ENCODE measurements around the gene LPAR5. TPM values are rescaled to one million over a fixed set of nuclear protein-coding genes. Genes with fewer than 3 reads are reported as not detected.

Gene LPAR5
- total RNA-seq, 1 donor from 2014 or later: 0.73 TPM

DNA sequence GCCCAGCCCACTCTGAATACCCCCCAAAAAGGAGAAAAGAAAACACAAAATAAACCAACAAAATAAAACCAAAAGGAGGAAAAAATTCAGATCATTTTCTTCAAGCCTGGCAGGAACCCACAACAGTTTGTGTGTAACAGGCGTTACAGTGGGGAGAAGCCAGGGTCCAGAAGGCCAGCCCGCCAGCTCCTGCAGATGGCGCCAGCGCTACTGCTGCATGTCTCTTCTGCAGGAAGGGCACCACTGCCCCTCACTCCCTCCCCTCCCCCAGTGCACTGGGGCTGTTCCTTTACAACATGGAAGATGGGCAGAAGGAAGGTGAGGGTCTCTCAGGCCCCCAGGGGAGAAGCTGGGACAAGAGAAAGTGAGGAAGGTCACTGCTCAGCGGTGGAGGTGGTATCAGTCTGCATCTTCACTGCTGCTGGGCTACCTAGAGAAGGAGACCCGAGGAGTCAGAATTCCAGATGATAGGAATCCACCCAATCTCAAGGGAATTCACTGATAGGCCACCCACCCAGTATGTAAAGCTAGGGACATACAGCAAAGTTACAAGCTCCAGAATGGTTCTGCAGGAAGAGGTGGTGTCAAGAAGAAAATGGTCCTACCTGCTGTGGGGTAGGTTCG lies 65.4 kb downstream of the LPAR5 start:
- peak overlapping the region; percentile 85 for H3K27ac Mint-ChIP-seq (ENCODE audit: unreplicated experiment)
- FAIRE-seq: no peak
- H2AFZ ChIP-seq (ENCODE audit: low read depth, low read length): no peak overlapping the region

DNA sequence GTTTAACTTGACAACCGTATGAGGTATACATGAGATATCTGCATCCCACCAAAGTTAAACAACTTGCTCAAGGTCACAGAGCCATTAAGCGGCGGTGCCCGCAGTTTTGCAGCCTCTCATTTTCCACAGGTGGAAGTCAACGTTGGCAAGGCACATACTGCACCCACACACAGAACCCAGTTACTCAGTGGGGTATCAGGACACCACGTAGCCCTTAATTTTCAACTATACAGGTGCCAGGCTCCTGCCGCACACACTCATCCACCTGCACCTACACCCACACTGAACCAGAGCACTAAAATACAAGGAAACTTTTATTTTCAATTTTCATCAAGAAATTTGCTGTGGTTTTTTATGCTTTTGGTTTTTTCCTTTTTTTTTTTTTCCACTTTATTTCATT lies 66.0 kb downstream of the LPAR5 start:
- H3K9ac ChIP-seq (ENCODE audit: low read length): no peak overlapping the region
- H3K79me2 ChIP-seq (ENCODE audit: insufficient read depth, low read length): peaks cover 40% of the 10 kb centered on the region
- H3K27ac ChIP-seq (ENCODE audit: low read depth, low read length): no peak overlapping the region
- H3K27ac Mint-ChIP-seq (ENCODE audit: unreplicated experiment): peak overlapping the region; percentile 85
- H3K36me3 ChIP-seq (ENCODE audit: insufficient read depth, low read length): peaks cover 48% of the 10 kb centered on the region
- peaks cover 21% of the 10 kb centered on the region for H3K36me3 Mint-ChIP-seq (ENCODE audit: low read depth, unreplicated experiment)
- H3K9me3 ChIP-seq (ENCODE audit: insufficient read depth, low read depth, low read length): no peaks in the 10 kb centered on the region
- H4K20me1 ChIP-seq (ENCODE audit: insufficient read depth, low read length): peaks cover 44% of the 10 kb centered on the region
- DNase-seq (ENCODE audit: low read depth): no peak
- H3K4me1 Mint-ChIP-seq (ENCODE audit: low read depth, unreplicated experiment): peaks cover 9% of the 10 kb centered on the region
- H3K9me3 Mint-ChIP-seq (ENCODE audit: unreplicated experiment): no peaks in the 10 kb centered on the region
- no peak overlapping the region for H3K4me3 ChIP-seq (ENCODE audit: insufficient read depth, low read depth, low read length)
- no peak overlapping the region for H3K4me2 ChIP-seq (ENCODE audit: low read length)
- H2AFZ ChIP-seq (ENCODE audit: low read depth, low read length): no peak overlapping the region
- peaks cover 5% of the 10 kb centered on the region for H3K4me1 ChIP-seq (ENCODE audit: insufficient read depth, low read length)
- FAIRE-seq: no peak
- no peaks in the 10 kb centered on the region for H3K27me3 ChIP-seq (ENCODE audit: insufficient read depth, low read length)
- H3K4me3 Mint-ChIP-seq (ENCODE audit: unreplicated experiment): no peak overlapping the region
- TF ChIP-seq CTCF (IDR thresholded peaks at IDR 0.05; ENCODE audit: insufficient read depth, low read depth, low read length) (no peak), EZH2 (IDR thresholded peaks at IDR 0.05; ENCODE audit: insufficient read depth, low read length) (no peak)
- H3K27me3 Mint-ChIP-seq (ENCODE audit: low read depth, unreplicated experiment): no peaks in the 10 kb centered on the region

More for the DNA sequence above, 65.4 kb downstream of the LPAR5 start:
- no peak for DNase-seq (ENCODE audit: low read depth)
- Histone ChIP-seq H3K9ac (ENCODE audit: low read length) (no peak overlapping the region), H3K36me3 (ENCODE audit: insufficient read depth, low read length) (peaks cover 54% of the 10 kb centered on the region), H3K79me2 (ENCODE audit: insufficient read depth, low read length) (peaks cover 36% of the 10 kb centered on the region), H3K4me3 (ENCODE audit: insufficient read depth, low read depth, low read length) (no peak overlapping the region), H3K9me3 (ENCODE audit: insufficient read depth, low read depth, low read length) (no peaks in the 10 kb centered on the region), H3K27ac (ENCODE audit: low read depth, low read length) (no peak overlapping the region), H3K27me3 (ENCODE audit: insufficient read depth, low read length) (no peaks in the 10 kb centered on the region), H4K20me1 (ENCODE audit: insufficient read depth, low read length) (peaks cover 43% of the 10 kb centered on the region), H3K4me2 (ENCODE audit: low read length) (no peak overlapping the region), H3K4me1 (ENCODE audit: insufficient read depth, low read length) (peaks cover 5% of the 10 kb centered on the region)
- no peak overlapping the region for H3K4me3 Mint-ChIP-seq (ENCODE audit: unreplicated experiment)
- peaks cover 24% of the 10 kb centered on the region for H3K36me3 Mint-ChIP-seq (ENCODE audit: low read depth, unreplicated experiment)
- peaks cover 9% of the 10 kb centered on the region for H3K4me1 Mint-ChIP-seq (ENCODE audit: low read depth, unreplicated experiment)
- no peaks in the 10 kb centered on the region for H3K9me3 Mint-ChIP-seq (ENCODE audit: unreplicated experiment)
- no peaks in the 10 kb centered on the region for H3K27me3 Mint-ChIP-seq (ENCODE audit: low read depth, unreplicated experiment)
- TF ChIP-seq EZH2 (IDR thresholded peaks at IDR 0.05; ENCODE audit: insufficient read depth, low read length) (no peak), CTCF (IDR thresholded peaks at IDR 0.05; ENCODE audit: insufficient read depth, low read depth, low read length) (peak; percentile 27)

DNA sequence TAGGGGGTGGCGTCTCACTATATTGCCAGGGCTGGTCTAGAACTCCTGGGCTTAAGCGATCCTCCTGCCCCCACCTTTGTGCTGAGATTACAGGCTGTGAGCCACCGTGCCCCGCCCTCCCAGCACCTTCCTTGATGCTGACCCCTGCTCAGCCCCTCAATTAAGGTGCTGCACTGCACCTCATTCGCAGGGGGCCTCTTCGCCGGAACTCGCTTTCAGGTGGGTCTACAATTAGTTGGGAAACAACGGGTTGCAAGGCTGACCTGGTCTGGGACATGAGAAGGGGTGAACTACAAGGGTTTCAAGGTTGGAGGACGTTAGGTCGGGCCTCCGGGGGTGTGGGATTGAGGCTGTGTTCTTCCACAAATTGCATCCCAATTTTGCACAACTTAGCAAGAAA lies 66.4 kb downstream of the LPAR5 start:
- FAIRE-seq (no peak), DNase-seq (ENCODE audit: low read depth) (no peak)
- Mint-ChIP-seq H3K27ac (ENCODE audit: unreplicated experiment) (peak overlapping the region; percentile 85), H3K27me3 (ENCODE audit: low read depth, unreplicated experiment) (no peaks in the 10 kb centered on the region), H3K9me3 (ENCODE audit: unreplicated experiment) (no peaks in the 10 kb centered on the region), H3K4me1 (ENCODE audit: low read depth, unreplicated experiment) (peaks cover 9% of the 10 kb centered on the region), H3K4me3 (ENCODE audit: unreplicated experiment) (peak overlapping the region; percentile 91), H3K36me3 (ENCODE audit: low read depth, unreplicated experiment) (peaks cover 18% of the 10 kb centered on the region)
- no peak overlapping the region for H3K27ac ChIP-seq (ENCODE audit: low read depth, low read length)
- H2AFZ ChIP-seq (ENCODE audit: low read depth, low read length): no peak overlapping the region
- H3K4me2 ChIP-seq (ENCODE audit: low read length): no peak overlapping the region
- no peaks in the 10 kb centered on the region for H3K9me3 ChIP-seq (ENCODE audit: insufficient read depth, low read depth, low read length)
- no peaks in the 10 kb centered on the region for H3K27me3 ChIP-seq (ENCODE audit: insufficient read depth, low read length)
- H3K4me1 ChIP-seq (ENCODE audit: insufficient read depth, low read length): peaks cover 5% of the 10 kb centered on the region
- peaks cover 42% of the 10 kb centered on the region for H4K20me1 ChIP-seq (ENCODE audit: insufficient read depth, low read length)
- no peak overlapping the region for H3K4me3 ChIP-seq (ENCODE audit: insufficient read depth, low read depth, low read length)
- H3K9ac ChIP-seq (ENCODE audit: low read length): no peak overlapping the region
- peaks cover 44% of the 10 kb centered on the region for H3K36me3 ChIP-seq (ENCODE audit: insufficient read depth, low read length)
- peaks cover 42% of the 10 kb centered on the region for H3K79me2 ChIP-seq (ENCODE audit: insufficient read depth, low read length)
- no peak for TF ChIP-seq EZH2 (IDR thresholded peaks at IDR 0.05; ENCODE audit: insufficient read depth, low read length)
- no peak for TF ChIP-seq CTCF (IDR thresholded peaks at IDR 0.05; ENCODE audit: insufficient read depth, low read depth, low read length)
